HG03060 (cell line): ENCODE measurements around the gene CD244.
"Not testable (repeated sequence)": the region's sequence is repeated elsewhere in the genome, so short reads cannot be mapped to it uniquely, and the experiment has no call there.

Source experiments
- ATAC-seq: cut with Tn5 transposase; IDR thresholded peaks from one replicate; pipeline ENCODE4 v1.9.1; 2021; ENCODE audit warnings: low read depth, moderate number of reproducible peaks; ENCODE audit not compliant: unreplicated experiment

Gene CD244, protein sequence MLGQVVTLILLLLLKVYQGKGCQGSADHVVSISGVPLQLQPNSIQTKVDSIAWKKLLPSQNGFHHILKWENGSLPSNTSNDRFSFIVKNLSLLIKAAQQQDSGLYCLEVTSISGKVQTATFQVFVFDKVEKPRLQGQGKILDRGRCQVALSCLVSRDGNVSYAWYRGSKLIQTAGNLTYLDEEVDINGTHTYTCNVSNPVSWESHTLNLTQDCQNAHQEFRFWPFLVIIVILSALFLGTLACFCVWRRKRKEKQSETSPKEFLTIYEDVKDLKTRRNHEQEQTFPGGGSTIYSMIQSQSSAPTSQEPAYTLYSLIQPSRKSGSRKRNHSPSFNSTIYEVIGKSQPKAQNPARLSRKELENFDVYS

DNA sequence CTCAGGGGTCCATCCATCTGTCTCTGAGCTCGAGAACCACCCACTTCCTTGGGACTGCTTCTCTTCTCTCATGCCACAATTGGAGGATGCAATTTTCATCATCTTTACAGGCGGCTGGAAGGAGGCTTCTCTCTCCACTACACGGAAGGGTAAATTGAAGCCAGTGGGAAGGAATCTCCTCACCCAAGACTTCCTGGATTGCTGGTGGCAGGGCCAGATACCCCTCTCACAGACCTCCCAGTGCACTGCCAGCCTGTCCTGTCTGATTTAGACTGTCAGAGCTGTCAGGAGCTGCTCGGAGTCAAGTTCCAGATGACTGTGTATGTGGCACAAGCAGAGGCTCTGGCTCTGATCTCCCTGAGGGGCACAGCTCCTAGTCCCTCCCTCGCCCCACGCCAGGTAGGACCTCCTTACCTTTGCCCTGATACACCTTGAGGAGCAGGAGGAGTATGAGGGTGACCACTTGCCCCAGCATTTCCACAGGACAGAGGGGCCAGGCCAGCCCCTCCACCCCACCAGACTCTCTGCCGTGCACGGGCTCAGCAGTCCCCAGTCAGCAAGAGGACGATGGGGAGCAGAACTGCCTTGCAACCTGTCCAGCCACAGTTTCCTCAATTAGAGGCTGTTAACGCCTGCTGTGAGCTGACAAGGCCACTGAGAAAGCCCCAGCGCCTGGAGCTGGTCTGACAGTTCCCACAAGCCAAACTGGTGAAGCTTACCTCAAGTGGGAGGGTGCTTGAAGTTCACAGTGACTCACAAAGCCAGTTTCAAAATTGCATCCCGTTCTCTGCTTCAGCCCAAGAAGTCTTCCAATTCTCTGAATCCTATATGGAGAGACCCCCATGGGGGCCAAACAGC, at the start of gene CD244:
CD244 (minus strand) TSS at position 685 of the 858 bp plus-strand sequence; CDS start at position 475, 210 bp downstream.
- ATAC-seq, result no peak

DNA sequence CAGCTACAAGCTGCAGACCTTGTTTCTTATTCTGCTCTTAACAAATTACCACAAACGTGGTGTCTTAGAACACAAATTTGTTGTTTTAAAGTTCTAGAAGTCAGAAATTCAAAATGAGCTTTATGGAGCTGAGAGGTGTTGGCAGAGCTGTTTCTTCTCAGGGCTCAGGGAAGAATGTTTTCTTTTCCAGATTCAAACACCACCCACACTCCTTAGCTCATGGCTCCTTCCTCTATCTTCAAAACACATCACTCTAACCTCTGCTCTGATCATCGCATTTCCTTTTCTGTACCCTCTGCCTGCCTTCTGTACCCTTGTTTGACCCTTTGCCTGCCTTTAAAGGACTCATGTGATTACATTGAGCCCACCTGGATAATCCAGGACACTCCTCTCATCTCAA, 49.2 kb upstream of the CD244 start:
- ATAC-seq, result no peak

DNA sequence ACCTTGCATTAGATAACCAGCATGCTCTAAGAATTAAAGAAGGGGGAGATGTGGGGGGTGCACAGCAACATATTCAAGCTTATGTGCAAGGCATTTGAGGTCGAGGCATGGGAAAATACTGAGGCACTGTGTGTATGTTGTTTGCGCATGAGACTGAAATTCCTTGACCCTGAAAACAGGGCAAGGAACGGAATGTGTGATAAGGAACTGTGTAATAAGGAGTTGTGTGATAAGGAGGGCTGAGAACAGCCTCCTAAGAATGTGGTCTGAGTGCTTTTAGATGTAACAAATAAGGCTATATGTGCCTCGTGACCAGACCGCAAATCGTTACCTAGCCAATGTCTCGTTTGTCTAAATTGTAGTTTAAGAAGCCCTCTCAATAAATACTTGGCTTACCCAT, 48.8 kb upstream of the CD244 start:
- no peak for ATAC-seq

DNA sequence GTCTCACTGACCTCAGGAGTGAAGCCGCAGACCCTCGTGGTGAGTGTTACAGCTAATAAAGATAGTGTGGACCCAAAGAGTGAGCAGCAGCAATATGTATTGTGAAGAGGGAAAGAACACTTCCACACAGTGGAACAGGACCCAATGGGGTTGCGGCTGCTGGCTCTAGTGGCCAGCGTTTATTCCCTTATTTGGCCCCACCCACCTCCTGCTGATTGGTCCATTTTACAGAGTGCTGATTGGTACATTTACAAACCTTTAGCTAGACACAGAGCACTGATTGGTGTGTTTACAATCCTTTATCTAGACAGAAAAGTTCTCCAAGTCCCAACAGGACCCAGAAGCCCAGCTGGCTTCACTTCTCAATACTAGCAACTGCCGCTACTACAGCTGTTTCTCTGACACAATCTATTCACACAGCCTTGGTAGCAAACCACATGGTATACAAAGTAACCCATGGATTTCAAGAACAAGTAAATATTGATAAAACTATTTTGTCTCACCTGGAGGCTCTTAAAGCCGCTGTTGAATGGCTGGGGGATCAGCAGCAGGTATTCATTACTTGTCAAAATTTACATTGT, 47.6 kb upstream of the CD244 start:
- no peak for ATAC-seq

DNA sequence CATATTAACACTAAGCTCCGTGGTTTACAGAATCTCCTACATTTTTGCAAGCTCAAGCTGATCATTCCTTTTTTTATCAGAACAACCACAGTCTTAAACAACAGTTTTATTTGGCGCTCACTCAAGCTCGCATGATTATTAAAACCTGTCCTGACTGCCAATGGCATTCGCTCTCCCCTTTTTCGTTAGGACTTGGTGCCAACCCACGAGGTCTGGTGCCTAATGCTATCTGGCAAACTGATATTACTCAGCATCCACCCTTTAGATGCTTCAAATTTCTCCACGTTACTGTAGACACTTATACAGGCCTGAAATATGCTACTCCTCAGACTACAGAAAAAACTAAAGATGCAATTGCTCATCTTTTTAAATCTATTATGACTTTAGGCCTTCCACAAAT, 45.3 kb upstream of the CD244 start:
- ATAC-seq, result no peak

DNA sequence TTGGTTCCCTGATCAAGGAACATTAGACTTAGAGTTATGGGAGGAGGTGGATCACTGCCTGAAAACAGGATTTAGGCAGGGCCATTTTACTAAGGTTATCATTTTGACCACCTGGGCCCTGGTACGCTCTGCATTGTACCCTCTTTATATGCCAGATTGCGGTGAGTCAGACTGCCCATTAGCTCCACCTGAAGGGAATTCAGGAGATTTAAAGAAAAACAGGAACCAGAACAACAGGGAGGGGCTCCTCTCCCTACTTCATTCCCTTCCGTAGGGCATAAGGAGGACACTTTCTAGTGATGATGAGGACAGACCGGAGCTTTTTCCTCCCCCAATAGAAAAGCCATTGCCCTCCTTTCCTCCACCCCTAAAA, 42.9 kb upstream of the CD244 start:
- ATAC-seq, result no peak

DNA sequence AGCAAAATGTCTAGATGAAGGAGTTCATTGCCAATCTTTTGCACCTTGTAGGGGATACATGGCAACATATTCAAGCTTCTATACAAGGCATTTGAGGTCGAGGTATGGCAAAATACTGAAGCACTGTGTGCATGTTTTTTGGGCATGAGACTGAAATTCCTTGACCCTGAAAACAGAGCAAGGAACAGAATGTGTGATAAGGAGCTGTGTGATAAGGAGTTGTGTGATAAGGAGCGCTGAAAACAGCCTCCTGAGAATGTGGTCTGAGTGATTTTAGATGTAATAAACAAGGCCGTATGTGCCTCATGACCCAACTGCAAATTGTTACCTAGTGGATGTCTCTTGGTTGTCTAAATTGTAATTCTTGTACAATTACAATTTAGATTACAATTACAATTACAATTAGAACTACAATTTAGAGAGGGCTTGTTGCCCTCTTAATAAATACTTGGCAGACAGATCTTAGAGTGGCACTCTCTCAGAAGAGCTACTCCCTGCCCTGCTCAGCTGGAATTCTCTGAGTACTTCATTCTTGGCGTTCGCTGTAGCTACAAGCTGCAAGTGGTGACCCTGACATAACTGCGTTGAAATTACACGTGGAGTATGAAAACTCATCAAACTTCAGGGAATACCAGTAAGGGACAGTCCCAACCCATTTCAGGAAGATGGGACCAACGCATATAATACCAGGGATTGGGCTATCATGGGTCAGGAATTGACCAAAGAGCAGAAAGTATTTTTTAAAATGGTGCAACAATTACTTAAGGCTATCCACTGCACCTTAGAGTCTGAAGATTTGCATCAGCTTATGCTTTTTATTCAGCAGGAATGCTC, 42.3 kb upstream of the CD244 start:
- no peak for ATAC-seq

DNA sequence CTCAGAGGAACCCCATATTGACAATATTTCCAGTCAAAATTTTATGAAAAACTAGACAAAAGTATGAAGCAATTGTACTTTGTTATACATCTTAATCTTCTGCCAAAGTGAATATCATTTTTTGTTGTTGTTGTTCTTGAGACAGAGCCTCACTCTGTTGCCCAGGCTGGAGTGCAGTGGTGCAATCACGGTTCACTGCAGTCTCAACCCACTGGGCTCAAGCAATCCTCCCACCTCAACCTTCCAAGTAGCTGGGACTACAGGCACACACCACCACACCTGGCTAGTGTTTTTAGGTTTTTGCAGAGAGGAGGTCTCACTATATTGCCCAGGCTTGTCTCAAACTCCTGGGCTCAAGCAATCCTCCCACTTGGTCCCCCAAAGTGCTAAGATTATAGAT, 39.6 kb upstream of the CD244 start:
- ATAC-seq, result not testable (repeated sequence)

DNA sequence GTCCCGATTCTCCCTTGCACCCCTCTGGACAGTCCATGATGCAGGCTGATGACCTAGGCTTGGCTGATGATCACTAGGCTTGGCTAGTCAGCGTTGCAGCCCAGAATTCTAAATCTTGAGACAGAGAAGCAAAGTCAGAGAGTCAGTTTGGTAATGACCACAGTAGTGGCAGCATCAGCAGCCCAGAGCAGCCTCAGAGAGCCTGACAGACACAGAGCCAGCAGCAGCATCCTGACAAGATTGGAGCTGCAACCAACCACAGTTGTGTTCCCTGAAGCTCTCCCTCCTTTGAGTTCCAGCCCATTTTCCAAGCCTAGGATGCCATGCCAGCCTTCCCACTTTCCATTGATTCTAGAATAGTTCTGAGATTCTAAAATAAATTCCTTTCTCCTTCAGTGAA, 39.1 kb upstream of the CD244 start:
- ATAC-seq, result no peak

DNA sequence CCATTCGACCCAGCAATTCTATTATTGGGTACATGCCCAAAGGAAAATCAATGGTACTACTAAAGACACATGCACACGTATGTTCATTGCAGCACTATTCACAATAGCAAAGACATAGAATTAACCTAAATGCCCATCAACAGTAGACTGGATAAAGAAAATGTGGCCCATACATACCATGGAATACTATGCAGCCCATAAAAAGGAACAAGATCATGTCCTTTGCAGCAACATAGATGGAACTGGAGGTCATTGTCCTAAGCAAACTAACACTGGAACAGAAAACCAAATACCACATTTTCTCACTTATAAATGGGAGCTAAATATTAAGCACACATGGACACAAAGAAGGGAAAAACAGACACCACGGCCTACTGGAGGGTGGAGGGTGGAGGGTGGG, 38.0 kb upstream of the CD244 start:
- ATAC-seq, result not testable (repeated sequence)

DNA sequence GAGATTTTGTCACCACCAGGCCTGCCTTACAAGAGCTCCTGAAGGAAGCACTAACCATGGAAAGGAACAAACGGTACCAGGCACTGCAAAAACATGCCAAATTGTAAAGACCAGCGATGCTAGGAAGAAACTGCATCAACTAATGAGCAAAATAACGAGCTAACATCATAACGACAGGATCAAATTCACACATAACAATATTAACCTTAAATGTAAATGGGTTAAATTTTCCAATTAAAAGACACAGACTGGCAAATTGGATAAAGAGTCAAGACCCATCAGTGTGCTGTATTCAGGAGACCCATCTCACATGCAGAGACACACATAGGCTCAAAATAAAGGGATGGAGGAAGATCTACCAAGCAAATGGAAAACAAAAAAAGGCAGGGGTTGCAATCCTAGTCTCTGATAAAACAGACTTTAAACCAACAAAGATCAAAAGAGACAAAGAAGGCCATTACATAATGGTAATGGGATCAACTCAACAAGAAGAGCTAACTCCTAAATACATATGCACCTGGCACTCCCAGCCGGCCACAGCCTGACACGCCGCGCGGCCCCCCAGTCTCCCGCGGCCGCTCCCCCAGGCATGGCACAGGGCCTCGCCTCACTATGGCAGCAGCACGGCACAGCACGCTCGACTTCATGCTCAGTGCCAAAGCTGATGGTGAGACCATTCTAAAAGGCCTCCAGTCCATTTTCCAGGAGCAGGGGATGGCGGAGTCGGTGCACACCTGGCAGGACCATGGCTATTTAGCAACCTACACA, 31.9 kb upstream of the CD244 start:
- ATAC-seq, result not testable (repeated sequence)

DNA sequence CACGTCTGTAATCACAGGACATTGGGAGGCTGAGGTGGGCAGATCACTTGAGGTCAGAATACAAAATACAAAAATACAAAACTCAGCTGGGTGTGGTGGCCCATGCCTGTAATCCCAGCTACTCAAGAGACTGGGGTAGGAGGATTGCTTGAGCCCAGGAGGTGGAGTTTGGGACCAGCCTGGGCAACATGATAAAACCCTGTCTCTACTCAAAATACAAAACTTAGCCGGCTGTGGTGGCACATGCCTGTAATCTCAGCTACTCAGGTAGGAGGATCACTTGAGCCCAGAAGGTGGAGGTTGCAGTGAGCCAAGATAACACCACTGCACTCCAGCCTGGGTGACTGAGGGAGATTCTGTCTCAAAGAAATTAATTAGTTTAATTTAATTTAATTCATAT, 28.8 kb upstream of the CD244 start:
- ATAC-seq, result no peak

DNA sequence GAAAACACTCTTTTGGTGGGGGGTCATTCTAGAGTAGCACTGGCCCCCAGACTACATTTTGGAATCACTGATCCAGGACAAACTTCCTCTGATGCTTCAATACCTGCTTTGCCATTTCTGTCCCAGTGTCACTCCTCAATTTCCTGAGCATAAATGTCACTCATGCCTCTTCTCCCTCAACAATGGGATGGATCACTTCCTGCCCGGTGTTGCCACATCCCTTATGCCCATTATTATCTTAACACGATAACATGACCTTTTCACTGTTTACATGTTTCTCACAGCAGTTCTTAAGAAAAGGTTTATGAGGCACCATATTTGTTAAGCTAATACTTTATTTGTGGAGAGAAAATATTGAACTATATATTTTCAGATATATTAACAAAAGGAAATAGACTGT, 26.2 kb upstream of the CD244 start:
- no peak for ATAC-seq

DNA sequence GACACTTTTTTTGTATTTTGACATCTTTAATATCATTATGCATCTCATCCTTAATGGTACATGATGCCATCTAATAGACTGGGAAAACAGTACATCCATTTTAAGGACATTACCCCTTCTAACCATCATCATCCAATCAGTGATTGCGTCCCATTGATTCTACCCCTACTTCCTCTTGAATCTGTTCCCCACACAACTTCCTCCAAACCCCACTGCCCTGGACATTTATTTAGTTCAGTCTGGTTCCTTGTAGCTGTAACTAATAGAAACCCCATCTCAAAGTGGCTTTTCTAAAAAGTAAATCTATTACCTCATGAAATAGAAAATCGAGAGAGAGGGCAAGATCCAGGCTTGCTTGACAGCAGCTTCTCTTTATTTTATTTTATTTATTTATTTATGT, 24.4 kb upstream of the CD244 start:
- ATAC-seq, result no peak

DNA sequence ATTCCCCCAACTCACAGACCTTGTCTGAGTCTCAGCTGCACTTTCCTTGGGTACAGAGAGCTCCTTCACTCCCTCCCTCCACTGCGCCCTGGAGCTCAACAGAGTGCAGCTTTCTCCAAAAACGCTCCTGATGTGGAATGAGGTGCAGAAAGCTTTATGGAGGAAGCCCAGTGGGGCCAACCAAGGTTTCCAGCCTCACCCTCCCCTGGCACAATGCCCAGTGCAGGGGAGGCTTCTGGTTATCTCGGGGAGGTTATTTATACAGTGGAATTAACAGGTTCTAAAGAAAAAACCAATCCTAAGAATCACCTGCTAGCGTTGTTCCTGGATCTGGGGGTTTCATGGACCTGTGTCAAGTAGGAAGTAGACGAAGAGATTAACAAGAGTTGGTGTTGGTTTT, 22.4 kb upstream of the CD244 start, which contains the start of gene ITLN1:
ITLN1 (minus strand) TSS at position 139 of the 400 bp plus-strand sequence. CDS start 303 bp downstream, outside the sequence.
- no peak for ATAC-seq

DNA sequence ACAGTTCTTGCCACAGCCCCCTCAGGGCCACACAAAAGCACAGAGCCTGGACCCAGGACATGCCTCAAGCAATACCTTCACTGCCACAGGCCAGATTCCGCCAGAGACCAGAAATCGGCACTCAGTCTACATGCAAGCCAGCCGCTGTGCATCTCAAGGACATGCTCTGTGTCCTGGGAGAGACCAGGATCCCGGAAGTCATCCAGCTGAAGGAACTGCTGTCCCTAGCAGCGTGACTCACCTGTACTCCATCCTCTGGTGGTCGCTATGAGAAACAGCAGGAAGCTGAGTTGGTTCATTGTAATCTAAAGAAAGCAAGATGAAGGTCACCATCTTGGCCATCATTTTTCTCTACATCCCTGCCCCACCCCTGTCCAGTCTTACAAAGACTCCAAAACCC, 21.9 kb upstream of the CD244 start:
- no peak for ATAC-seq

DNA sequence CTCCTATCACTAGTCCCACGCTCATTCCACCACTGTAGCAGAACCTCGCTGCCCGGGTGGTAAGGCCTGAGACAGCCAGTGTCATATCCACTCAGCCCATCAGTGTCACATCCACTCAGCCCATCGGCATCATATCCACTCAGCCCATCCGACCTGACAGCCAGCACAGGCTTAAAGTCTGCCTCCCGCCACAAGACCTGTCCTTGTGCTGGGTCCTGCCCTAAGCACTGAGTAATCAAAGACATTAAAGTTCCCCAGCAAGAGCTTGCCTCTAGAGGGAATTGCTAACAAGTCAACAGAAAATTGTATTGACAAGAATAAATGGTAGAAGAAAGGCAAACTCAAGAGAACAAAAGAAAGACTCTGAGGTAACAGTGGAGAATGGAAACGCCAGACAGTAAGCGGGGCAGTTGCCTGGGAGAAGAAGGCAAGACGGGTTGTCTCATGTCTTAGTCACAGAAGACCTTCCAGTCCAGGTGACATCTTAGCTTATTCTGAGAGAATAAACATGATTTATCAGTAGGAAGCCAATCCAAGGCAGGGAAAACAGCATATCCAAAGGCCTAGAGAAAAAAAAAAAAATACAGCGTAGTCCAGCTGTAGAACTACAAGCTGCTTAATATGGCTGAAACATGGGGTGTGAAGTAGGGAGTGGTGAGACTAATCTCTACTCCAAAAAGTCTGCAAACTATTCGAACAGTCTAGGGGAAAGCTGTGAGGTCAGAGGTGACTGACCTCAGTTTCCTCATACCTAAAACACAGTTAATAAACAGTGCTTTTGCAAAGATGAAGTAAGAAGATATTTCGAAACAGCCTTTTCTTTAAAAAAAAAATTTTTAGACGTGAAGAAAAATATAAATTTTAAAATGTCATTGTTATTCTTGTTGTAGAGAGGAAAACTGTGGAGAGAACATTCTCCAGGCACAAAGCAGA, 21.2 kb upstream of the CD244 start:
- no peak for ATAC-seq

DNA sequence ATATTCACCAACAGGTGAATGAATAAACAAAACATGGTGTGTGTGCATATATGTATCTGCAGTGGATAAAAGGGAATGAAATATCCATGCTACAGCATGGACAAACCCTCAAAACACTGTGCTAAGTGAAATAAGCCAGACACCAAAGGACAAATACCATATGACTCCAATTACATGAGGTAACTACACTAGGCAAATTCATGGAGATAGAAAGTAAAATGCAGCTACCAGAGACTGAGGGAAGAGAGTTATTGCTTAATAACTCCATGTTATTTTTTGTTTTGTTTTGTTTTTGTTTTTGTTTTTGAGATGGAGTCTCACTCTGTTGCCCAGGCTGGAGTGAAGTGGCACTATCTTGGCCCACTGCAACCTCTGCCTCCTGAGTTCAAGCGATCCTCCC, 19.9 kb upstream of the CD244 start:
- no peak for ATAC-seq

DNA sequence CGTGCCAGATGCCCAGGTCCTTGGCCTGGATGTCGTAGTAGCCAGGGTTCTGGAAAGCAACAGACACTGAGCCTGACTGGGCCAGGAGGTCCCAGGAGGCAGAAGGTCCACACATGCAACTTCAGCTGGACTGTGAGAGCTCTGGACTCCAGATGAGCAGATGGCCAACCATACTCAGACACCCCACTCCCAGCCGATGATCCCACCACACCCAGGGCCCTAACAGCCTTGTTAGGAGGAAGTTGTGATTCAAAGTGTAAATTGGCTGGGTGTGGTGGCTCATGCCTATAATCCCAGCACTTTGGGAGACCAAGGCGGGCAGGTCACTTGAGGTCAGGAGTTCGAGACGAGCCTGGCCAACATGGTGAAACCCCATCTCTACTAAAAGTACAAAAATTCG, 18.6 kb upstream of the CD244 start:
- ATAC-seq, result not testable (repeated sequence)
